Stimulated activated naive CD4-positive, alpha-beta T cell treated with Interleukin-2 at 50 U/mL for 16 hours (primary cell): ENCODE results near the gene GABBR2.

Source experiments
- DNase-seq: peaks from one replicate; lab custom pipeline; 2025; lab: John Stamatoyannopoulos, UW

Gene GABBR2

GRCh38 chr9:98720402-98720801, 11.7 kb upstream of the GABBR2 start:
- DNase-seq = no peak

GRCh38 chr9:98719055-98719454, 10.3 kb upstream of the GABBR2 start:
- DNase-seq = no peak

- DNase-seq = no peak
Observed at GRCh38 chr9:98714833-98715232, 6.1 kb upstream of the GABBR2 start.

DNA sequence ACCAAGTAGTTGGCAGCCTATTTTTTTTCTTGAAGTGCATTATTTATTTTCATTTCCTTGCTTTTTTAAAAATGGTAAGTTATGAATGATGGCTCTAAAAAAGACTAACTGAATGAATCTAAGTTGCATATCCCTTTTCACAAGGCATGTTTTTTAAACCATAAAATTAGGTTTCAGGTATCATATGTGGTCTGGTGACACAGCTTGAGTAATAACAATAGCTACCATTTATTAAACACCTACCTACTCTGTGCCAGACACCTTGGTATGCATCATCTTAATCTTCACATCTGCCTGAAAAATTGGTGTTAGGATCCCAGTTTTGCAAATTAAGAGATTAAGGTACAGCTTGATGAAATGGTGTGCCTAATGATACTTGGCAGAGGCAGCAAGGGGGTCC, 4.3 kb upstream of the GABBR2 start:
- no peak for DNase-seq

DNA sequence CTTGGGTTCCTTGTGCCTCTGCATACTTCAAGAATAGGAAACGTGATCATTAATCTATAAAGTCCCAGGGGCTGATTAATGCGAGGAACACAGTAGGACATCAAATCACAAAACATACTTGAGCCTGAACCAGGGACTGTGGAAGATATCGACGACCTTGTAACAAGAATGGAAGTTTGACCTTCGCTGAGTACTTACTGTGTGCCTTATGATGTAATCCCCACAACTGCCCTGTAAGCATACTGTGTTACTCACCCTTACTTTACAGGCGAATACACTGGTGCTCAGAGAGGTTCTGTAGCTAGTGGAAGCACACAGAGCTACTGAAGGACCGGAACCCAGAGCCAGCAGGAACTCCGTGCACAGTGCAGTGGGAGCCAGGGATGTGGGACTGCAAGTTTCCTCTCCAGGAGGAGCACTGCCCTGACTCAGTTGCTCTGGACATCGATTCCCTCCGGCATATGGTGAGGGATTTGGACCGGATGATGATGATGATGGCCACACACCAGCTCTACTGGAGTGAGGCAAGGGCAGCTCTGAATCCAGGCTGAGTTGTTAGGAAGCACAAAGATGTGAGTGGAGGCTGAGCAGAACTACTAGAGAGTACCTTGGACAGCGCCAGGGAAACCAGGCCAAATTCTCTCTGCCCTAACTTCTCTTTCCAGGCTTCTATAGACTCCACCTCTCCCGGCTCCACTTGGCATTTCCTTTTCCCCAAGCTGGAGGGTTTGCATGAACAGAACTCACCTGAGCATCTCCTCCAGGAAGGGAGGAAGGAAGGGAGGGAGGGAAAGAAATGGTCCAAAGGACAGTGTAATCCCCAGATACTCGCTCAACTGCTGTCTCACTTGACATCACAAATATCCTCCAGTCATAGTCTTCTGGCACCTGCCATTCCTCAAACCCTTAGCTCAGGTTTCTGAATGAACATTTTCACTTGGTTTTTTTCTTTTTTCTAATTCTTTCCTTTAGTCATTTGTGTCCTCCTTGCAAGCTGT, 1.5 kb upstream of the GABBR2 start:
- DNase-seq = no peak

DNA sequence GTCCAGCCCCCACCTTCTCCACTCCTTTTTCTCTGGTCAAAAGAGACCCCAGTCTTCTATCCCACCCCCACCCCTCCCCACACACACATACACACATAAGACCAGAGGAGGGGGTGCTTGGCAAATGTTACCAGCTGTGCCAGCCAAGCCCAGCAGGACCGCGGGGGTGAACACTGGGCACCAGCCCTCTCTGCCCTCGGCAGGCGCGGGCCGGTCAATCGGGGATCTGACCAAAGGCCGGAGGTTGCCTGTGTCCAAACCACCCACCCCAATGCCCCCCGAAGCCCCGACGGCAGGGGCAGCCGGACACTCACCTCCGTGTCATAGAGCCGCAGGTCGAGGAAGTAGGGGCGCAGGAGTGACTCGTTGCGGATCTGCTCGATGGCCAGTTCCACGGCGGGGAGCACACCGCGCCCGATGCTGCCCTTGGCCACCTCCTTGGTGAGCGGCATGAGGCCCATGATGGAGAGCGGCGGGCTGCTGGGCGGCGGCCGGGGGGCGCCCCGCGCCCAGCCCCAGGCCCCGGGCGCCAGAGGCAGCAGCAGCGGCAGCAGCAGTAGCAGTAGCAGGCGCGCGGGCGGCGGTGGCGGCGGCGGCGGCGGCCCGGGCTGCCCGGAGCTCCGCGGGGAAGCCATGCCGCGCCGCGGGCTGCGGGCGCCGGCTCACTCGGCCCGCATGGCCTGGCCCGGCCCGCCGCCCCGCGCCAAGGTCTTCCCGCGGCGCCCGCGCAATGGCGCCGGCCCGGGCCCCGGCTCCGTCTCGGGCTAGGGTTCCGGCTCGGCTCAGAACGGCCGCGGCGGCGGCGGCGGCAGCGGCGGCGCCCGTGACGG, 417 bp downstream of the GABBR2 start:
- no peak for DNase-seq

DNA sequence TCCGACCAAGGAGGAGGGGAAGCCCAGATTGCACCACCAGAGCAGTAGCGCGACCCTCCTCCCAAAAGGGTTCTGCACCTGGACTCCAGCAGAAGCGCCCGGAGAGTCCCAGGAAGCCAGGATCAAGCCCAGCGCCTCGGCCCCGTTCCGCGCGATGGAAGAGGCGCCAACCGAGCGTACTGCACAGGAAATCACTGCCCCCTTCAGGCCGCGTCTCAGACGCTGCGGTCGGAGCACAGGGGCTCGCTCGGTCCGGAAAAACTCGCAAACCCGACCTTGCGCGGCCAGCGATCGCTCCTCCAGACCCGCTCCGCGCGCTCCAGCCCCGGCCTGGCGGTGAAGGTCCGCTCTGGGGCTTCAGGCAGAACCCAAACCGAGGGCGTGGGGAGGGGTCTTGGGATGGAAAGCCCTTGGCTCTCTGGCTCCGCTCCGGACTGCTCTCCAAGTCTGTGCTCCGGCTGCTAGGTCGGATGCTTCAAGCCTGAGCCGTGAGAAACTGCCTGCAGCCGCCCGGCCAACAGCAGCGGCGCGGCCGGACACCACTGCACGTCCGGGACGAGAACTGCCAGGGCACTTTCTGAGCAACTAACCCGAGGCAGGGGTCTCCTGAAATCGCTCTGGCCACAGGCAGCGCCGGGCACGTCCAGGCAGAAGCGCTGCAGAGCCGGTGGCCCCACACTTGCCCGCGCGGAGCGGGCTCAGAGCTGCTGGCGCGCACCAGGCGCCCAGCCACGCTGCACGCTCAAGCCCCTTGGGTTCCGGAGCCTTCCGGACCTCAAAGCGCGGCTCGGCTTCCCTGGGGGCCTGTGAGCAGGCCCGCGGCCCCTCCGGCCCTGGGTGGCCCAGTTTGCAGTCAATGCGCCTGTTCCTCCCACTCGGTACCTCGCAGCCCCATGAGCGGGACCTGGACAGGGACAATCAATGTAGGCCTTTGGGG, 1.3 kb downstream of the GABBR2 start:
- no peak for DNase-seq

DNA sequence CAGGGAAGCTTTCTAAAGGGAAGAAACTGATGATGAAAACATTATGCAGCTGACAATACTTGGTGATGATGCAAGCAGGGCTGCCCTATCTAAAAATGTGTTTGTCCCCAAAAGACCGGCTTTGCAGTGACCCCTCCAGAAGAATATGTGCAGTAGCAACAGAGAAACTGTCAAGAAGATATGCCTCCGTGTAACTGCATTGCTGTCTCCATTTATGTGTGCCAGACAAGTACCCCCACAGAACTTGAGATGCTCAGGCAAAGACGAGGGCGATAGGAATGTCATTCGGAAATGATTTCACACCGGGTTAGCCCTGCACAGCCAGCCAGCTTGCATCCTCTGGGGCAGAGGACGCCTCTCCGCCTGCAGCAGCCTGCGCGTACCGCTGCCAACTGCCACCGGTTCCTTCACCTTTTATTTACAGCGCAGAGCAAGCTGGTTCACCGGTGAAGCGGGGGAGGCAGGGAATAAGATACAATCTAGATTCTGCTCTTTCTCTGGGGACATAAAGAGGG, 2.0 kb downstream of the GABBR2 start:
- DNase-seq = no peak

GRCh38 chr9:98702835-98703380, 5.8 kb downstream of the GABBR2 start:
- no peak for DNase-seq

DNA sequence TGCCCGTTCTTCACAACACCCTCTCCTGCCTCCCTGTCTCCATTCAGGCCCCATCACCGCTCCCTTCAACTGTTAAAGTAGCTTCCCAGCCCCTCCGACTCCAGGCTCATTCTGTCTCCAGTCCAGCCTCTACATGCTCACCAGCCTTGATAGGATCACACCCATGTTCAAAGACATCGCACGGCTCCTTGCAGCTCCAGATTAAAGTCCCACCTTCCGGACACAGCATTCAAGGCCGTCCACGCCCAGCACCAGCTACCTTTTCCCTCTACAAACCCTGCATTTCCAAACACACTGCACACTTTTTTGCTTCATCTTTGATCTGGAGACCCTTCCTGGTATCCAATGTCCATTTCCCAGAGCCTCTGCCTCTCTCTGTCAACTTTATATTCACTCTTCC, 6.4 kb downstream of the GABBR2 start:
- DNase-seq = no peak

GRCh38 chr9:98701576-98701975, 7.2 kb downstream of the GABBR2 start:
- no peak for DNase-seq

DNA sequence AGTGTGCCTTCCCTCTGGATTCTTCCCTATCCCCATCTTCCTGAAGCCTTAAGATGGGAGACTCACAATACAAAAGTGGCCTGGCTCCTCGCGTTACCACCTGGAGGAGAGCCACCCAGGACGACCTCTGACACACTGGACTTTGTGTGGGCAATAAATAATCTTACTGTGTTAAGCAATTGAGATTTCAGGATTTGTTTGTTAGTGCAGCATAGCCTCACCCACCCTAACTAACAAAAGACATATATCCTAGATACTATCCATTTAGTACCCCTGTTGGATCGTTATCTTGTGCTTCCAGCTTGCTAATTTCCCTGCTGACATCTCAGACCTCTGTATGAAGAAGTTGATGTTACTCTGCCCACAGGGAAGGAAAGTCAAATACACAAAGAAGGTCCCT, 7.9 kb downstream of the GABBR2 start:
- DNase-seq = no peak

- no peak for DNase-seq
Observed at GRCh38 chr9:98698856-98699255, 9.9 kb downstream of the GABBR2 start.

GRCh38 chr9:98694943-98695342, 13.8 kb downstream of the GABBR2 start:
- no peak for DNase-seq

DNA sequence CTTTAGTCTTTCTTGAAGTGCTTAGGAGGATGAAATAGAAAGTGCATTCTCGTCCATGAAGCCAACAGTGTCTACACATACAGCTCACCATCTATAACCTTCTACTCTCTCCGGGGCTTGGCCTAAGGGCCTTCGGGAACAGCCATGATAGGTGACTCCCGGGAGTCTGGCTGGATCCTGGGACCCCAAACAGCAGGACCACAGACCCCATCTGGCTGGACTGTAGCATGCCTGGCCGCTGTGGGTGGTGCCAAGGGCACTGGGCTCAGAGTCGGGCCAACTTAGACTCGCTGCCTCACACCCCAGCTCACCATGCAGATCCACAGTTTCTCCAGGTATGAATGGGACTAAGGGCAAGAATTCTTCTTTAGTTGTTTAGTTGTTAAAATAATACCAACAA, 16.3 kb downstream of the GABBR2 start:
- DNase-seq = no peak

DNA sequence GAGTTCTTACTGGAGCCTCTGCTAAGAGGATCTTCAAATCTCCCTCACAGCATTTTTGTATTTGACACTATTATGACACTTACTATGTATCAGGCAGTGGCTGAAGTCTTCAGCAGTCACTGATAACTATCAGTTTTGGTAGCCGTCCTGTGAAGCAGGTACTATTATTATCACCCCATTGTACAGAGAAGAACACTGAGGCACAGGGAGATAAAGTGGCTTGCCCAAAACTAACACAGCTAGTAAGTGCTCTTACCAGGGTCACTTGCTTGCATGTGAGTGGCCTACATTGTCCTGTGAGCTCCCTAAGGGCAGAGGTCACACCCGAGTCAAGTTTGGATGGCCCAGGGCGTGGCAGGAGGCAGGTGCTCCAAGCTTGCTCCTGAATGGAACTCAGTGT, 16.8 kb downstream of the GABBR2 start:
- no peak for DNase-seq

GRCh38 chr9:98690686-98691085, 18.0 kb downstream of the GABBR2 start:
- DNase-seq = no peak

DNA sequence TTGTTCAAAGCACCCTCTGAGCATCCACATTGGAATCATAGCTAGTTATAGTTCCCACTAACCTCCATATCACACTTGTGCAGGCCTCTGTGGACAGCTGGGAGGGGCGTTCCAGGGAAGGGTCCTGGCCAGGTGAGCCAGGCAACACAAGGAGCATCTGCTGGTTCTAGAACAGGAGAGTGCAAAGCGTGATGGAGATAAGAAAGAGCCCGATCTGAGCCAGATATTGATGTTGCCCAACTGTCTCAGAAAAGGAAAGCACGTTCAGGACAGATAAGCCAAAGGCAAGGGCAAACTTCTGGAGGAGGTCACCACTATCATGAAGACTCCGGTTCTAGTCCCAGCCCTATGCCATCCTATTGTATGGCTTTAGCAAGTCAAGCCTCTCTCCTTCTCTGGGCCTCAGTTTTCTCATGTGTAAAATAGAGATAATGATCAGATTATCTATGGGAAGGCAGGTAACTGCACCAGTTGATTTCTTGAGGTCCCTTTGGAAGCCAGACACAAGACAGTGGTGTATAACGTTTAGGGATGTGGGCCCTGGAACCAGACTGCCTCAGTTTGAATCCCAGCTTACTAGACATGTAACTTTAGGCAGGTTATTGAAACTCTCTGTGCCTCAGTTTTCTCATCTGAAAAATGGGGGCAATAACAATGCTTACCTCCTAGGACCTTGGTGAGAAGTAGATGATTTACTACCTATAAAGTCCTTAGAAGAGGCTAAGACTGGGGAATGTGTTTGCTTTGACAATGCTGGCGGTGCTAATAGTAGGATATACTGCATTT, 19.8 kb downstream of the GABBR2 start:
- no peak for DNase-seq

GRCh38 chr9:98687911-98688310, 20.8 kb downstream of the GABBR2 start:
- no peak for DNase-seq
